ENCODE measurements around the gene SDC3.

The SDC3 gene

DNA sequence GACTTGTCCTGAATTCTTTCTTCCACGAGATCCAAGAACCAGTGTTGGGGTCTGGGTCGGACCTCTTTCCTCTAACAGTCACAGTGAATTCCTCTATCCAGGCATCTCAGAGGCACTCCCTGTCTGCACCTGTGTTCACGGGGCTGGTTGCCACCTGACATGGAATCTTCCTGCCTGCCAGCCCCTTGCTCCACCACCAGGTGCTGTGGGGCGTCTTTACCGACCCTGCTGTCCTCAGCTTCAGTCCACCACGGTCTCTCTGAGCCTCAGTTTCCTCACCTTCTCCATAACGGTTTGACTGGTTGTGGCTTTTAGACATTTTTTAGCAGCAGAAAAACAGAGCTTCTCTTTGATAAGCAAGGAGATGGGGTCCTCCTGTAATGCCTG is 62.7 kb downstream of the SDC3 start:
- DNase-seq, result no peak

DNA sequence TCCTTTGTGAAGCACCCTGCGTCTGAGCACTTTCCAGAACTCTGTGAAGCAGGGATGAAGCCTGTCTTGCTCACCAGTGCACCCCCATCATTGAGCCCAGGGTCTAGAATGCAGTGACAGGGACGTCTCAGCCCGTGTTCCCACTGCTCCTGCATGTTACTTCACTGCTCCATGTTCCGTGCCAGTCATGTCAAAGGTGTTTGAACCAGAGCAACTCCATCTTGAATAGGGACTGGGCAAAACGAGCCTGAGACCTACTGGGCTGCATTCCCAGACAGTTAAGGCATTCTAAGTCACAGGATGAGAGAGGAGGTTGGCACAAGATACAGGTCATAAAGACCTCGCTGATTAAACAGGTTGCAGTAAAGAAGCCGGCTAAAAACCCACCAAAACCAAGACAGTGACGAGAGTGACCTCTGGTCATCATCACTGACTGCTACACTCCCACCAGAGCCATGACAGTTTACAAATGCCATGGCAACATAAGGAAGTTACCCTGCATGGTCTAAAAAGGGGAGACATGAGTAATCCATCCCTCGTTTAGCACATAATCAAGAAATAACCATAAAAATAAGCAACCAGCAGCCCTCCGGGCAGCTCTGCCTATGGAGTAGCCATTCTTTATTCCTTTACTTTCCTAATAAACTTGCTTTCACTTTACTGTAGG is 63.2 kb downstream of the SDC3 start:
- DNase-seq, result no peak

DNA sequence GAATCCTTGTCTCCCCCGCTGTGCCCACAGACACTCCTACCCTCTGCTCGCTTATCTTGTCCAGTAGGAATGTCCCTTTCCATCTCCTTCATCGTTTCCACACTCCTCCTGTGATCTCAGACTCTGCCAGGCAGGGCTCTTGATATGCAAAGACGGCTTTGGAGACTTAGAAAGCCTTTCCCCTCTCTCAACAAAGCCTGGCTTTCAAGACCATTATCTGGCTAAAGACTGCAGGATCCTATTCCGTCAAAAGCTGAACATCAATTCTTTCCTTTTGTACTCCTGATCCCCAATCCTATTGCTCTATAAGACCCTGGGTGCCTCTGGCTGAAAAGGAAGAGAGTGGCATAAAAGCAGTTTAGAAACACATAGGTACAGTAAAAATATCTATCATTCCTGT is 63.9 kb downstream of the SDC3 start:
- no peak for DNase-seq

DNA sequence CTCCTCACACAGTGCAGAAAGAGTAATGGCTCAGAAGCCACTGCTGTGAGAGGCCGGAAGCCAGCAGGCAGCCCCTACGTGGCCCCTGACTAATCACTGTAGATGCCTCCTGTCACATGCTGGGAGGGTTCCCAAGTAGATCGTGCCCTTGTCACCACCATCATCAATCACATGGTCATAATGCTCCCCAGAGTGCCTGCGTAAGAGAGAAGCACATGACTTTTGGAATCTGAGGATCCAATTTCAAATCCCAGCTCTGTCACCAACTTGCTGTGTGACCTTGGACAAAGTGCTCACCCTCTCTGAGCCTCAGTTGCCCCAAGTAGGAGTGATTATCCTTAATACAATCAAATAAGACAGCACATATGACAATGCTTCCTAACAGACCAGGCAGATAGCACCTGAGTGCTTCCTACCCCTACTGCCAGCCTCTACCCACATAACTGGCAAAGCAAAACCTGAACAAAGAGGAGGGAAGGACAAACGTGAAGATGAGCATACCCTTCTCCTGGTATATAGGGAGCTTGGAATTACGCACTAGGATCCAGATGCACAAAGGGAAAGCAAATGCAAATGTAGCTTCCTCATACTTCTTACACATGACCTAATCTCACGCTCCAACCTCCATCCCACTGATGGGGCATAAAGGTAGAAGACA is 65.7 kb downstream of the SDC3 start:
- DNase-seq, result no peak

DNA sequence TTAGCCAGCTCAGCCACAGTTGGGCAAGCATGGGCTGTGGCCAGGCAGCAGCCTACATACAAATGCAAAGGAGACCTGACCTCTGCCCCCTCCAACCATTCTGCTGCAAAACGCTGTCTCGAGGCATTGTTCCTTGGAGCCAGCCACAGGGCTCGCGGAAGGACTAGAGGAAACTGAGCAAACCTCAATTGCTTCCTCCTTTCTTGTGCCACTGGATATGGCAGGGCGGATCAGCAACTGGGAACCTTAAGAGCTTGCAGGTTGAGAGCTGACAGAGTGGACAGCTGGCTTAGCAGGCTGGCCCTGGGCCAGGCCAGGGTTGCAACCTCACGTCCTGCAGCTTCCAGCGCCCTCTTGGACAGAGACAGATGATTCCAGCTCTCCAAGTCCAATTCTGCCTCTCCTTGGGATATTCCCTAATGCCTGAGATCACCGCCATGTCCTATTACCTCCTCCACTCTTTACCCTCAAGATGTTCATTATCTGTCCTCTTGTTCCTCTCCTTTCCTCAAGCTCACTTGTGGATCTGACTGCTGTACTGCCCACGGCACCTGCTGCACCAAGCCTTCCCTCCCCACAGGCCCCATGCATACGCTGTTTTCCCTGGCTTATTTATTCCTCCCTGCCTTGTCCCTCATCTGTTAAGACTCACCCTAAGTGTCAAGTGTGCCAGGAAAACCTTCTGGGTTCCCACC is 67.5 kb downstream of the SDC3 start:
- no peak for DNase-seq

DNA sequence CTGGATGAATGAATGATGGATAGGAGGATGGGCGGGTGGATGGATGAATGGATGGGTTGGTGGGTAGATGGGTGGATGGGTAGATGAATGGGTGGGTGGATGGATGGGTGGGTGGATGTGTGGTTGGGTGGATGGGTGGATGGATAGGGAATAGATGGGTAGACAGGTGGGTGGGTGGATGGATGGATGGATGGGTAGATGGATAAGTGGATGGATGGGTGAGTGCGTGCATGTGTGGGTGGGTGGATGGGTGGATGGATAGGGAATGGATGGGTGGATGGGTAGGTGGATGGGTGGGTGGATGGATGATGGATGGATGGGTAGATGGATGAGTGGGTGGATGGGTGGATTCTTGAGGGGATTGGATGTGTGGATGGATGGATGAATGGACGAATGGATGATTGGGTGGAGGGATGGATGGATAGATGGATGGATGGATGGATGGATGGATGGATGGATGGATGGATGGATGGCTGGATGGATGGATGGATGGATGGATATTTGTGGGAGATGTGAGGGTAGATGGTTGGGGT is 68.7 kb downstream of the SDC3 start:
- DNase-seq, result no peak

DNA sequence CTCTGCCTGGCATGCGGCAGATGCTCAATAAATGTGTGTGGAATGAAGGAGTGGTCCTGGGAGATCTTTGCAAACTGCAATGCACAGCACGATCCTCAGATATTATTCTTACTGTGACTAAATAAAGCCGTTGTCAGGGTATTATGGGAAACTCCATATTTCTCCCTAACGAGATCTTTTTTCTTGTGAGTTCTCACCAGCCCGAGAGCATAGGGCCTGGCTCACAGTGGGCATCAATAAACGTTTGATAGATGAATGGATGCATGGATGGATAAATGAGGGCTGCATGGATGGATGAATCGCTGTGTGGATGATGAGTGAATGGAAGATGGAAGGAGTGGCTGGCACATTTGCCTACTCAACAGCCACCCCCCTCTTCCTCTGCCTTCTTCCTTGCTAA is 69.6 kb downstream of the SDC3 start:
- DNase-seq, result no peak

DNA sequence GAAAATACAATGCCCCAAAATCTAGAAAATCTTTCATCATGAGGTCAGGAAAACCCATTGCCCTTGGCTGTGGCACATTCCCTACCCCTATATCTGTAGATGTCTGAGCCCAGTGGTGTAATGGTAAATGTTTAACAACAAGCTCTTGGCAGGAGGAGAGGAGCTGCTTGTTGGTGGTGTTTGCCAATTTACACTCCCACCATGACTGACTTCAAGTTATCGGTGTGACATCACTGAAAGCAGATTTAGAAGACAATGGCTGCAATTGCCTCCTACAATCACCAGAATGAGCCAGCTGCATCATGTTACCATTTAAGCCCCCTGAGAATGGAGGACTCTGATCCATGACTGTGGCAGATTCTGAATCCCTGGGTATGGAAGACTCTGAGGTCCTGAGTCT is 70.9 kb downstream of the SDC3 start:
- DNase-seq, result no peak

DNA sequence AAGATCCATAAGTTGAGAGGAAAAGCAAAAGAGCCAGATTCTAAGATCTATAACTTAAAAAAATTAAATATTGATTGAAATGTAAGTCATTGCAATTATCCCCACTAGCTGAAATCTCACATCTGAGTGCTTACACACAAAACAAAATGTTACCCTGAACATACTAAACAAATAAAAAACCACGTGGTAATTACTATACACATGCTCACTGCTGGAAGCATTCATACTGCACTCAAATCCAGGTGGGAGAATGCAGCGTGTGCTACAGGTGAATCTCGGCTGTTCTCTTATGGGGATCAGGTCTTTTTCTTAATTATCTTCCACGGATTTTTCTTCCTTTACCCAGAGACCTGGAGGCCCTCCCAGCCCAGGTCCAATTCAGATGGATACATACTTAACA is 74.3 kb downstream of the SDC3 start:
- no peak for DNase-seq

DNA sequence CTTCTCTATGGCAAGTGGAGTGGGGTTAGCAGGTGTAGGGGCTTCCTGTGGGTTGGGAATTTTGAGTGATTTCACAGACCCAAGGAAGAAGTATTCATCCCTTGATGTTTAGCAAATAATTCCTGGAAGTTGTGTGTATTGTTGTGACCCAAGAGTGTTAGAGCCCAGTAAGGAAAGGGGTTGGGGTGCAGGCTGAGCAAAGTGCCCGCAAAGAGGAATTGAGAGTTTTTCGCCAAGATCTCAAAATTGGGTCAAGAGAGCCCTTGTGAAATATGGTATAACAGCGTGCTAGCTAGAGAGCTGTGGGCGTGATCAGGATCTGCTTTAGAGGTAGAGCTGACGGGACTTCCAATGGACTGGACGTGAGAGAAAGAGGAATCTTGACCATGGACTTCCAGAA is 78.0 kb downstream of the SDC3 start:
- DNase-seq, result no peak

DNA sequence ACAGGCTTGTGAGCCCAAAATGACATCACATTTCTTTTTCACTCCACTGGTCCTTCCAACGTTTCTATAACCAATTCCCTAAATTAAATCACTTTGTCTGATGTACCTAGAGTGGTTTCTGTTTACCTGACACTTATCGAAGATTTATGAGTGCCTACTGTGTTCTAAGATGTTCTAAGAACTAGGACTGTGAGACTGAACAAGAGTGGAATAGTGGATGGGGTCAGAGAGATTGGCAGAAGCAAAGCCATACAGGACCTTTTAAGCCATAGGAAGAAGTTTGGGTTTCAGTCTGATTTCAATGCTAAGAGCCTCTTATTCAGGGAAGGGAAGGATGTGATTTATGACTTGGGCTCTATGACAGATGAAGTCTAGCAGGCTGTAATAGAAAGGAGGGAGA is 78.7 kb downstream of the SDC3 start:
- no peak for DNase-seq

DNA sequence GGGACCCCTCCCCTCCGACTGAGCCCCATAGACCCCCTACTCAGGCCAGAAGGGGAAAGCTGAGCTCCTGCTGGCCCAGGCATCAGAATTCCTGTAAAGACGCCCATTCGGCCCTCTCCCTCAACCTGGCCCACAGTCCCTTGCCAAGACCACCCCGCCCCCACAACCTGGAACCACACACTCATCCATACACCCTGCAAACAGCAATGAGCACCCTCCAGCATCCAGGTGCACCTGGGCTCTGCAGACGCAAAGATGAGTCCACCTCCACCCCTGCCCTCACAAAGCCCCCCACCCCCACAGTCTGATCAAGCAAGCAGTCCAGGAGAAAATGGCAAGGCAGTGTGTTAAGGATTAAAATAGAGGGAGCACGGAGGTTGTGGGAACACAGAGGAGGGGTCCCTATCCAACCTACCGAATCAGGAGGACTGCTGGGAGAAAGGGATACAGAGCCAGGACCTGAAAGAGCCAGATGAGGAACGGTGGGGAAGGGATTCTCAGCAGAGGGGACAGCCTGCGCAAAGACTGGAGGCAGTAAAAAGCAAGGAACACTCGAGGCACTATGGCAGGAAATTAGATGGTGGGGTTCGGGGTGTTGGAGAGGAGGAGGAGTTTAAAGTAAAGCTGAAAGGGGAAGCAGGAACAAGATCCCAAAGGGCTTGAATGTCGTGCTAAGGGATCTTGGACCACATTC is 83.7 kb downstream of the SDC3 start:
- no peak for DNase-seq

DNA sequence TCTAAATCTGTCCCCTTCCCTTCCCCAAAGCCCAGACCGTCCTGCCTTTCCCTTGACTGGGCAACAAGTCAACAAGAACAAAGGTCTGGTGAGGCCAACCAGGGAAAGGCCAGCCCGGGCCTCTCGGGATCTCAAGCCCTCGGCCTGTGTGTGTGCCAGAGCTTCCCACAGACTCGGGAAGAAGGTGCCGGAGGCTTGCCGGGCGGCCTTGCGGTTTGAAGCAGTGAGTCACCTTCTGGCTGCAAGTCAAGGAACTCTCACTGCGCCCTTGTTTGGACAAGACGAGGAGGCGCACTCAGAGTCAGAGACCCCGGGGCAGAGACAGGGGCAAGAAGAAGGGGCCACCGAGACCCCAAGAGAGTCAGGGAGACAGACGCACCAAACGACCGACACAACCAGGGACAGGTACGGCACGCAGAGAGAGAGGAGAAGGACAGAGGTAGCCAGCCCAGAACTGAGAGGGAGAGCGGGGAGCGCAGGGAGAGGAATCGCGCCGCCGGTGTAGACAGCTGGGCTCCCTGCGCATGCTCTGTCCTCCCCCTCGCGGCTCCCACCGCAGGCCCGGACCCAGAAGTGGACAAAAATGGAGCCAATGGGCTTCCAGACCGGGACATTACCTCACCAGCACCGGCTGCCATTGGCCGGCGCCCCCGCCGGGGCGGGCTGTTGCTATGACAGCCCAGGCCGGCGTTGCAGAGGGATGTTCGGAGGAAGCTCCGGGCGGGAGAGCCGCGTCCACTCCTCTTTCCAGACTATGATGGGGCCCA is 84.4 kb downstream of the SDC3 start:
- peak; percentile 85 for DNase-seq

DNA sequence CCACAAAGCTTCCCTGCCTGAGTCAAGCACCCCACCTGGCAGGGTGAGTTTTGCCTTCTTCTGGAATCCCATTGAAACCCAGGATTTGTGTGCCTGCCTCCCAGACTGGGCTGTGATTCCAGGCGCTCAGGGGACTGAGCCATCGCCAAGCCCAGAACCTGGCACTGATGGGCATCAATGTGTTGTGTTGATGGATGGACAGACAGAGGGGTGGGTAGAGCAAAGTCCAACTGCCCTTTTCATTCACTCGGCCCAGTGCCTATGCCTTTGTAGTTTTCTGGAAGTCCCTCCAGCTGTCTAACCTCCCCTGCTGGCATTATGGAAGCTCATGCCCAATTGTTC is 85.0 kb downstream of the SDC3 start:
- no peak for DNase-seq

DNA sequence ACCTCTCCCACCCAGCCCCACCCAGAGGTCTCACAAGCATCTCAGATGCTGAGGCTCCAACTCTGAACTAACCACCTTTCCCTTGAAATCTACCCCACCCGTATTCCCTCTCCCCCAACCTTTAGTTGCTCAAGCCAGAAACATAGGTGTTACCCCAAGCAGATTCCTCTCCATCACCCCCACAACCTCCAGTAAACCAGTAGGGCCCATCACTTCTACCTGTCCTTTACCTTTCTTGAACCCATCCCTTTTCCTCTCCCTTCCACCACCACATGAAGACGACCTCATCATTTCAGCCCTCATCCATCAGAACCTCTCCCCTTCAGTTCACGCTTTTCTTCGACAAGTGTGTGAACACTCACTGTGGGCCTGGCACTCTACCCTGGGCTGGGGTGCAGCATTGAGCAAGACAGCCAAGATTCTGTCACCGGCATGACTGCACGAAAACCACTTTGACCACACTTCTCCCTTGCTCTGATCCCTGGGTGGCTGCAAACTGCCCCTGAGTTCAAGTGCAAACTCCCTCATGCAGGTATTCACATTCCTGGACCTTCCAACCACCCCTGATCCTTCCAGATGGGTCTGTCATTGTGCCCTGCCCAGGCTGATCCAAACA is 85.5 kb downstream of the SDC3 start:
- DNase-seq, result no peak

DNA sequence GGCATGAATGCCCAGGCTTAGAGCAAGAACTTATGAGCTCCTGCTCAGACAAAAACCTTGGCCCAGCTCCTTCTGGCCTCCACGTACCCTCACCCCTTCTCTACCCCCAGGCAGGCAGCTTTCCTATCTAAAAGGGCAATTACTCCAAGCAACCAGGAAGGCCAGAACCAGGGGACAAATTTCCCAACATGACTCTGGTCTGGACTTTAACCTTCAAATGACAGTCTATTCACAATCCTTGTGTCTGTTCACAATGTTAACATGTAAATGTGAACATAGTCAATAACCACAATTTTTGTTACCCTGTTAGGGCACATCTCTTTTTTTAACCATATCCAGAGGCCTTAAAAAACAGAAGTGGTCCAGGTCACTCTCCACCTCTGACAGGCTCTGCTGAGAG is 86.6 kb downstream of the SDC3 start:
- no peak for DNase-seq

DNA sequence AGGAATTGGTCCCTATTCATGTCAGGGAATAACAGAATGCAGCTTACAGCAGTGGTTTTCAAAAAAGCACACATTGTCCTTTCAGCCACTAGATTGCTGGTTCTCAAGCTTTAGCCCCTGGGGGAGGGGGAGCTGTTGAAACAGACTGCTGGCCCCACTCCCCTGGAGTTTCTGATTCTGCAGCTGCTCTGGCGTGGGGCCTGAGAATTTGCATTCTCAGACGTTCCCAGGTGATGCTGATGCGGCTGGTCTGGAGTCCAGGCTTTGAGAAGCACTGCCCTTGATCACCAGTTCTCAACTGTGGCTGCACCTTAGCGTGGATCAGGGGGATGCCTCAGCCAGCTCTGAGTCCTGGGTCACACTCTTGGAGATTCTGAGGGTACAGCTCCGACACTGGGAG is 88.3 kb downstream of the SDC3 start:
- no peak for DNase-seq

All from NCI-H1694 treated with DMSO at 0.1 percent for 48 hours (cell line).